GM12892 (cell line): Measurements from ENCODE around the gene ECT2. TPM values are rescaled to one million over a fixed set of nuclear protein-coding genes. Genes with fewer than 3 reads are reported as not detected.
"Not testable (repeated sequence)": the region's sequence is repeated elsewhere in the genome, so short reads cannot be mapped to it uniquely, and the experiment has no call there.

ENCODE experiments used
- DNase-seq: peaks from one replicate; pipeline ENCODE4 v3.0.0; 2011; ENCODE audit not compliant: insufficient read length
- FAIRE-seq: peaks from 2 replicates; lab custom pipeline; 2011; peaks lifted over from hg19 to GRCh38; lab: Jason Lieb, UNC
- POLR2A ChIP-seq: IDR thresholded peaks from 2 replicates; pipeline ENCODE4 v1.6.1; 2011; ENCODE audit warnings: low read depth, low read length, control low read depth
- POLR2AphosphoS5 ChIP-seq: IDR thresholded peaks from 2 replicates; pipeline ENCODE4 v1.6.1; 2011; ENCODE audit warnings: low read depth, low read length, control low read depth
- TAF1 ChIP-seq: IDR thresholded peaks from 2 replicates; pipeline ENCODE4 v1.6.1; 2011; ENCODE audit warnings: low read depth, mild to moderate bottlenecking, control low read depth, low read length, borderline replicate concordance
- polyA plus RNA-seq: library from polyadenylated mRNA; unstranded; fragments of >200 nt; gene quantifications from one replicate; pipeline ENCODE4 v1.2.1, GENCODE V29; 2012; ENCODE audit warnings: missing spikeins, inconsistent platforms; ENCODE audit not compliant: missing spikeins

The ECT2 gene
- 14.7 TPM for polyA plus RNA-seq

GRCh38 chr3:172750368-172751174, at the start of gene ECT2:
ECT2 (plus strand) TSS chr3:172750726; CDS start chr3:172754531, 3,805 bp downstream.
- DNase-seq (peak; percentile 83), FAIRE-seq (peak; percentile 94)
- TF ChIP-seq POLR2A (peak; percentile 70), TAF1 (no peak), POLR2AphosphoS5 (peak; percentile 66)

- FAIRE-seq (no peak), DNase-seq (no peak)
- TF ChIP-seq TAF1: no peak
- TF ChIP-seq POLR2A: no peak
- no peak for TF ChIP-seq POLR2AphosphoS5
Measured at GRCh38 chr3:172700936-172701455, 49.5 kb upstream of the ECT2 start.

- TF ChIP-seq TAF1 (no peak), POLR2A (no peak), POLR2AphosphoS5 (no peak)
- FAIRE-seq: no peak
- DNase-seq: no peak
Measured at GRCh38 chr3:172701751-172702150, 48.8 kb upstream of the ECT2 start.

- FAIRE-seq: no peak
Measured at GRCh38 chr3:172702256-172702655, 48.3 kb upstream of the ECT2 start.

GRCh38 chr3:172702731-172703130, 47.8 kb upstream of the ECT2 start:
- not testable (repeated sequence) for DNase-seq, FAIRE-seq

More at GRCh38 chr3:172702256-172702655, 48.3 kb upstream of the ECT2 start:
- DNase-seq: no peak
- no peak for TF ChIP-seq POLR2AphosphoS5
- no peak for TF ChIP-seq POLR2A
- TF ChIP-seq TAF1: no peak

GRCh38 chr3:172704001-172704400, 46.5 kb upstream of the ECT2 start:
- TF ChIP-seq POLR2AphosphoS5 (no peak), POLR2A (no peak), TAF1 (no peak)
- no peak for FAIRE-seq
- no peak for DNase-seq

- FAIRE-seq (no peak), DNase-seq (no peak)
- TF ChIP-seq TAF1 (no peak), POLR2AphosphoS5 (no peak), POLR2A (no peak)
Measured at GRCh38 chr3:172705170-172705569, 45.4 kb upstream of the ECT2 start.

- DNase-seq: no peak
- TF ChIP-seq TAF1: no peak
- TF ChIP-seq POLR2A: no peak
- no peak for TF ChIP-seq POLR2AphosphoS5
- no peak for FAIRE-seq
Measured at GRCh38 chr3:172707030-172707429, 43.5 kb upstream of the ECT2 start.

GRCh38 chr3:172707967-172708366, 42.6 kb upstream of the ECT2 start:
- FAIRE-seq (no peak), DNase-seq (no peak)
- TF ChIP-seq POLR2AphosphoS5: no peak
- no peak for TF ChIP-seq POLR2A

GRCh38 chr3:172708921-172709773, 41.4 kb upstream of the ECT2 start:
- TF ChIP-seq POLR2A: no peak
- TF ChIP-seq TAF1: no peak
- TF ChIP-seq POLR2AphosphoS5: no peak
- DNase-seq (no peak), FAIRE-seq (no peak)
